PC-3 (cell line): Measurements from ENCODE around the gene GATD1. TPM values are rescaled to one million over a fixed set of nuclear protein-coding genes. Genes with fewer than 3 reads are reported as not detected.

ENCODE experiments used
- ATAC-seq: fragments of 200-7000 bp; cut with Tn5 transposase; 2 replicates; pipeline ENCODE4 v1.9.1; 2020; ENCODE audit warnings: mild to moderate bottlenecking, moderate library complexity
- BruUV-seq: library from RNA; stranded (reverse); fragments of 400-500 nt; replicated peaks from 2 replicates; lab custom pipeline; 2021; lab: Mats Ljungman, UMichigan
- CTCF ChIA-PET: fragments of 300-600 bp; sonication (Branson Sonifier 250); formaldehyde crosslinking; loops from one replicate; lab custom pipeline; 2022; ENCODE audit warnings: antibody characterized with exemption; lab: Charles Lee
- POLR2A ChIA-PET: fragments of 300-600 bp; sonication (Branson Sonifier 250); formaldehyde crosslinking; loops from one replicate; lab custom pipeline; 2022; ENCODE audit warnings: antibody characterized with exemption; ENCODE audit not compliant: unreplicated experiment; lab: Charles Lee
- DNase-seq: peaks from one replicate; pipeline ENCODE4 v3.0.0-alpha.2; 2015
- H2AFZ ChIP-seq: fragments of 300-600 bp; sonication (generic); 2 replicates; pipeline ENCODE4 v1.6.0; 2016; ENCODE audit warnings: antibody characterized with exemption, low read length
- H3F3A ChIP-seq: fragments of 300-600 bp; sonication (generic); one replicate; pipeline ENCODE4 v1.6.0; 2017; ENCODE audit warnings: antibody characterized with exemption, low read length, control low read depth, mild to moderate bottlenecking; ENCODE audit not compliant: unreplicated experiment
- H3K27ac ChIP-seq: fragments of 300-600 bp; sonication (generic); 2 replicates; pipeline ENCODE4 v1.5.1; 2016; ENCODE audit warnings: mild to moderate bottlenecking, low read length
- H3K27me3 ChIP-seq: fragments of 300-600 bp; sonication (generic); 2 replicates; pipeline ENCODE4 v1.6.1; 2016; ENCODE audit warnings: low read length, mixed read lengths
- H3K36me3 ChIP-seq: fragments of 300-600 bp; sonication (generic); 2 replicates; pipeline ENCODE4 v1.6.1; 2016; ENCODE audit warnings: low read depth, mixed run types, low read length, mixed read lengths
- H3K4me1 ChIP-seq: fragments of 300-600 bp; sonication (generic); 2 replicates; pipeline ENCODE4 v1.5.1; 2016; ENCODE audit warnings: low read length; ENCODE audit not compliant: insufficient read depth
- H3K4me2 ChIP-seq: fragments of 300-600 bp; sonication (generic); 2 replicates; pipeline ENCODE4 v1.6.0; 2016; ENCODE audit warnings: low read length
- H3K4me3 ChIP-seq: fragments of 300-600 bp; sonication (generic); 2 replicates; pipeline ENCODE4 v1.5.1; 2016; ENCODE audit warnings: mild to moderate bottlenecking, low read length, mixed read lengths
- H3K79me2 ChIP-seq: fragments of 300-600 bp; sonication (generic); 2 replicates; pipeline ENCODE4 v1.6.1; 2017; ENCODE audit warnings: low read length, mixed read lengths
- H3K9ac ChIP-seq: fragments of 300-600 bp; sonication (generic); 2 replicates; pipeline ENCODE4 v1.6.0; 2016; ENCODE audit warnings: mild to moderate bottlenecking, low read length
- H3K9me2 ChIP-seq: fragments of 300-600 bp; sonication (generic); replicated peaks from 2 replicates; pipeline ENCODE4 v1.6.1; 2016; ENCODE audit warnings: mixed run types, low read length, mixed read lengths
- H3K9me3 ChIP-seq: fragments of 300-600 bp; sonication (generic); 2 replicates; pipeline ENCODE4 v1.6.1; 2016; ENCODE audit warnings: low read length, mixed read lengths
- H4K20me1 ChIP-seq: fragments of 300-600 bp; sonication (generic); 2 replicates; pipeline ENCODE4 v1.6.1; 2016; ENCODE audit warnings: low read length, mixed read lengths
- EZH2 ChIP-seq: fragments of 300-600 bp; sonication (generic); IDR thresholded peaks from one replicate; pipeline ENCODE4 v1.6.1; 2017; ENCODE audit warnings: antibody characterized with exemption, mild to moderate bottlenecking, low read length; ENCODE audit not compliant: unreplicated experiment
- EZH2phosphoT487 ChIP-seq: fragments of 300-600 bp; sonication (generic); IDR thresholded peaks from 2 replicates; pipeline ENCODE4 v1.6.1; 2018; ENCODE audit warnings: mild to moderate bottlenecking, antibody characterized with exemption, low read length, borderline replicate concordance
- intact Hi-C: fragments of 100-400 bp; cut with micrococcal nuclease; formaldehyde crosslinking; loops from 2 replicates; pipeline ENCODE4 v1.9.0; 2023
- total RNA-seq: library from RNA; depleted of rRNA; stranded (reverse); fragments of >200 nt; gene quantifications from 2 replicates; pipeline ENCODE4 v1.2.3, GENCODE V29; 2014
- TF ChIP-seq, protein P1 (sequence below): fragments of 300-600 bp; sonication (generic); conservative IDR thresholded peaks from 2 replicates; pipeline ENCODE4 v1.5.1; 2017; ENCODE audit warnings: antibody characterized with exemption, low read depth, mild to moderate bottlenecking, low read length

The GATD1 gene
- total RNA-seq, 1 experiment from 2014 or later: 39.7 TPM

DNA sequence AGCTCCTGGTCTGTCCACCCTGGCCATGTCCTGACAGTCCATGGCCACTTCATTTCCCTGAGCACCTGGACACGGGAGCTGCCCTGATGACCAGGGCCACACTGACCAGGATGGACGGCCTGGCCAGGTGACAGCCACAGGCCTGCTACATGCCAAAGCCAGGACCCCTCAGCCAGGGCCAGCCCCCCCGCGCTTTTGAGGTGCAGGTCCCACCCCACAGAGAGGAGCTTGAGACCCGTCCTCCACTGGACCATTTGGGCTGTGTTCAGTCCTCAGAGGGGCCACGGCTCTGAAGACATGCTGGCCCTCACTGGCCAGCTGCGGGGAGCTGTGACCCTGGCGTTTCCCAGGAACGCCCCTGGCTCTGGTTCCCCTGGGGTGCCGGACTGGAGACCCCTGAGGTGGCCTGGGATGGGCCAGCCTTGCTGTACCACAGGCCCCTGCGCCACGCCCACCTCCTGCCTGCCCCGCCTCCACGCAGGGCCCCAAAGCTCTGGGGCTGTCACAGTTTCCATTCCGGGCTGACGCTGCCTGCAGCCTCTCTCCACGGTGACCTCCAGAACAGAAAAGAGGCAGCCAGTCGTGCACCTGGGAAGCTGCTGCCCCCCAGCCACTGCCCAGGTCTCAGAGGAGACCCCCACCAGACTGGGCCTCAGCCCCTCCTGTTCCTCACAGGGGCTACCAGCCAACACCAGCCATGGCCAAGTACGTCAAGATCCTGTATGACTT is 53.1 kb downstream of the GATD1 start:
- no peak for TF ChIP-seq EZH2
- no peak for TF ChIP-seq EZH2phosphoT487
- TF ChIP-seq, protein P1, sequence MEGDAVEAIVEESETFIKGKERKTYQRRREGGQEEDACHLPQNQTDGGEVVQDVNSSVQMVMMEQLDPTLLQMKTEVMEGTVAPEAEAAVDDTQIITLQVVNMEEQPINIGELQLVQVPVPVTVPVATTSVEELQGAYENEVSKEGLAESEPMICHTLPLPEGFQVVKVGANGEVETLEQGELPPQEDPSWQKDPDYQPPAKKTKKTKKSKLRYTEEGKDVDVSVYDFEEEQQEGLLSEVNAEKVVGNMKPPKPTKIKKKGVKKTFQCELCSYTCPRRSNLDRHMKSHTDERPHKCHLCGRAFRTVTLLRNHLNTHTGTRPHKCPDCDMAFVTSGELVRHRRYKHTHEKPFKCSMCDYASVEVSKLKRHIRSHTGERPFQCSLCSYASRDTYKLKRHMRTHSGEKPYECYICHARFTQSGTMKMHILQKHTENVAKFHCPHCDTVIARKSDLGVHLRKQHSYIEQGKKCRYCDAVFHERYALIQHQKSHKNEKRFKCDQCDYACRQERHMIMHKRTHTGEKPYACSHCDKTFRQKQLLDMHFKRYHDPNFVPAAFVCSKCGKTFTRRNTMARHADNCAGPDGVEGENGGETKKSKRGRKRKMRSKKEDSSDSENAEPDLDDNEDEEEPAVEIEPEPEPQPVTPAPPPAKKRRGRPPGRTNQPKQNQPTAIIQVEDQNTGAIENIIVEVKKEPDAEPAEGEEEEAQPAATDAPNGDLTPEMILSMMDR: no peak
- no peak overlapping the region for H2AFZ ChIP-seq
- H3F3A ChIP-seq: peaks cover 8% of the 10 kb centered on the region
- H3K79me2 ChIP-seq: no peaks in the 10 kb centered on the region
- BruUV-seq: no TSS peak
- H3K9me2 ChIP-seq: no peaks in the 10 kb centered on the region
- no peaks in the 10 kb centered on the region for H3K27me3 ChIP-seq
- H4K20me1 ChIP-seq: no peaks in the 10 kb centered on the region
- intact Hi-C loops: no loop called here
- no peak overlapping the region for H3K4me3 ChIP-seq
- H3K4me1 ChIP-seq: peaks cover 17% of the 10 kb centered on the region
- ATAC-seq (no peak), DNase-seq (no peak)
- ChIA-PET POLR2A (no interaction called here), CTCF (no interaction called here)
- no peak overlapping the region for H3K4me2 ChIP-seq
- no peaks in the 10 kb centered on the region for H3K9me3 ChIP-seq
- H3K27ac ChIP-seq: no peak overlapping the region
- peaks cover 9% of the 10 kb centered on the region for H3K36me3 ChIP-seq
- no peak overlapping the region for H3K9ac ChIP-seq

DNA sequence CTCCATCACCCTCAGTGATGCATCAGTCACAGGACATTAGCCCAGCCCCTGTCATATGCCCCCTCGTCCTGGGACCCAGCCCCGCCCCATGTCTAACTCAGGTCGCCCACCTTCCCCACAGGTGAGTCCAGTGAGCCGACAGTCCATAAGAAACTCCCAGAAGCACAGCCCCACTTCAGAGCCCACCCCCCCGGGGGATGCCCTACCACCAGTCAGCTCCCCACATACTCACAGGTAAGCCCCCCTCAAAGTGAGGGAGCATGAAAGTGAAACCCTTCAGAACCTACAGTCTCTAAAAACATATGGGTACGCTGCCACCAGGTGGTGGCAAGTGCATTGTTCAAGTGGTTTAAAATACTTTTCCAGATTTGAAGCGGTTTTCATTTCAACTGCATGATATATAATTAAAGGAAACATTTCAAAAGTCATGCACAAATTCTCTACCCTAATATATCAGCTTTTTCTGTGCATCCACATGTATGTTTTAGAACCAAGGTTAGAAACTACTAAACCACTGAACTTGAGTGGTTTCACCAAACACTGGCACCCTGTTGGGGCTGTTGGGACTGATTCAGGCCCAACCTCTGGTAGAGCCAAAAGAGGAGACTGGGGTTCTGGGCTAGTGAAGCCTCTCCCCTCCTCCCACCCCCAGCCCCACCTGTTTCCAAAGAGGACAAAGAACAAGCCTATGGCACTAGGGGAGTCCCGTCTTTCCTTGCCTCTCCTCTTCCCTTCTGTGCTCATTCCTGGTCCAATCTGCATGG is 54.0 kb downstream of the GATD1 start:
- Histone ChIP-seq H3K27ac (no peak overlapping the region), H3K4me3 (no peak overlapping the region), H3F3A (peaks cover 8% of the 10 kb centered on the region), H3K4me1 (peaks cover 14% of the 10 kb centered on the region), H3K4me2 (no peak overlapping the region), H3K36me3 (peaks cover 9% of the 10 kb centered on the region), H4K20me1 (no peaks in the 10 kb centered on the region), H2AFZ (no peak overlapping the region), H3K9me3 (no peaks in the 10 kb centered on the region), H3K9me2 (no peaks in the 10 kb centered on the region), H3K79me2 (no peaks in the 10 kb centered on the region), H3K27me3 (no peaks in the 10 kb centered on the region), H3K9ac (no peak overlapping the region)
- ChIA-PET POLR2A (no interaction called here), CTCF (no interaction called here)
- DNase-seq (peak; percentile 33), ATAC-seq (no peak)
- TF ChIP-seq EZH2 (no peak), EZH2phosphoT487 (no peak)
- TF ChIP-seq, protein P1: peak; percentile 67
- no TSS peak for BruUV-seq
- intact Hi-C loops: no loop called here
